SK-N-SH (cell line): Measurements from ENCODE around the gene WBP1. TPM values are rescaled to one million over a fixed set of nuclear protein-coding genes. Genes with fewer than 3 reads are reported as not detected.
"Not testable (repeated sequence)": the region's sequence is repeated elsewhere in the genome, so short reads cannot be mapped to it uniquely, and the experiment has no call there.

Experiments used
- CTCF ChIA-PET: fragments of 300-600, 350-600 bp; formaldehyde crosslinking; extraction: SDS; loops from one replicate; lab custom pipeline; 2021; lab: Yijun Ruan, JAX
- POLR2A ChIA-PET: fragments of 350-600 bp; sonication (Branson Sonifier 250); formaldehyde crosslinking; extraction: SDS; loops from one replicate; lab custom pipeline; 2020; ENCODE audit warnings: antibody characterized with exemption, inconsistent platforms; lab: Yijun Ruan, JAX
- DNase-seq: peaks from one replicate; pipeline ENCODE4 v3.0.0; 2012
- H2AFZ ChIP-seq: fragments of 200-600 bp; sonication (generic); 2 replicates; pipeline ENCODE4 v1.8.1; 2016; ENCODE audit warnings: antibody characterized with exemption, mild to moderate bottlenecking, low read depth
- H3F3A ChIP-seq: fragments of 200-600 bp; sonication (generic); replicated peaks from 2 replicates; pipeline ENCODE3; 2016; ENCODE audit warnings: antibody characterized with exemption, mild to moderate bottlenecking; ENCODE audit not compliant: insufficient read depth
- H3K27ac ChIP-seq, 2 experiments: fragments of 200-500 bp in 1 of 2; fragments of 200-600 bp in 1 of 2; sonication (Bioruptor generic) in 1 of 2; sonication (generic), shearing (Covaris generic) in 1 of 2; 2 replicates each; pipeline versions ENCODE4 v1.5.1 to v1.6.1; 2014 to 2016; ENCODE audit warnings: low read depth in 2 of 2, inconsistent platforms in 1 of 2, low read length in 1 of 2, mild to moderate bottlenecking in 1 of 2, mixed read lengths in 1 of 2
- H3K27me3 ChIP-seq: fragments of 200-600 bp; sonication (generic), shearing (Covaris generic); 2 replicates; pipeline ENCODE4 v1.6.1; 2016; ENCODE audit warnings: mixed run types; ENCODE audit not compliant: insufficient read depth
- H3K36me3 ChIP-seq, 2 experiments: fragments of 200-500 bp in 1 of 2; fragments of 200-600 bp in 1 of 2; sonication (Bioruptor generic) in 1 of 2; sonication (generic) in 1 of 2; replicated peaks in 1 of 2; 2 replicates each; pipeline versions ENCODE3 to v1.5.1; 2014 to 2016; ENCODE audit warnings: low read length in 1 of 2, mild to moderate bottlenecking in 1 of 2; ENCODE audit not compliant: insufficient read depth in 2 of 2, control insufficient read depth in 1 of 2
- H3K4me1 ChIP-seq, 2 experiments: fragments of 200-500 bp in 1 of 2; fragments of 200-600 bp in 1 of 2; sonication (Bioruptor generic) in 1 of 2; sonication (generic), shearing (Covaris generic) in 1 of 2; 2 replicates each; pipeline versions ENCODE4 v1.5.1 to v1.6.1; 2014 to 2016; ENCODE audit warnings: low read depth in 1 of 2, low read length in 1 of 2, mixed run types in 1 of 2; ENCODE audit not compliant: insufficient read depth in 2 of 2, control insufficient read depth in 1 of 2
- H3K4me2 ChIP-seq: fragments of 200-600 bp; sonication (generic), shearing (Covaris generic); 2 replicates; pipeline ENCODE4 v1.6.1; 2017; ENCODE audit warnings: mixed run types
- H3K4me3 ChIP-seq, 2 experiments: fragments of 200-500 bp in 1 of 2; fragments of 200-600 bp in 1 of 2; sonication (Bioruptor generic) in 1 of 2; sonication (generic), shearing (Covaris generic) in 1 of 2; 2 replicates each; pipeline versions ENCODE4 v1.5.1 to v1.8.1; 2014 to 2016; ENCODE audit warnings: low read depth in 2 of 2, inconsistent platforms in 1 of 2, low read length in 1 of 2, mild to moderate bottlenecking in 1 of 2, mixed read lengths in 1 of 2, moderate library complexity in 1 of 2
- H3K79me2 ChIP-seq: fragments of 200-600 bp; sonication (generic); 2 replicates; pipeline ENCODE4 v1.8.1; 2017; ENCODE audit warnings: mild to moderate bottlenecking; ENCODE audit not compliant: insufficient read depth
- H3K9ac ChIP-seq: fragments of 200-600 bp; sonication (generic); 2 replicates; pipeline ENCODE4 v1.6.1; 2017; ENCODE audit warnings: mixed run types
- H3K9me2 ChIP-seq: fragments of 200-600 bp; sonication (generic); 2 replicates; pipeline ENCODE4 v1.6.1; 2017; ENCODE audit warnings: mixed run types
- H3K9me3 ChIP-seq: fragments of 200-600 bp; sonication (generic); 2 replicates; pipeline ENCODE4 v1.6.1; 2017; ENCODE audit warnings: mixed run types, mild to moderate bottlenecking, moderate library complexity
- H4K20me1 ChIP-seq: fragments of 200-600 bp; sonication (generic); 2 replicates; pipeline ENCODE4 v1.6.1; 2017; ENCODE audit warnings: mild to moderate bottlenecking, mixed run types; ENCODE audit not compliant: insufficient read depth
- CHD2 ChIP-seq: fragments of 150-350 bp; IDR thresholded peaks from 2 replicates; pipeline ENCODE4 v1.6.1; 2018; ENCODE audit warnings: low read length; ENCODE audit not compliant: partially characterized antibody
- EP300 ChIP-seq, 2 experiments: IDR thresholded peaks; 2 replicates each; pipeline versions ENCODE4 v1.4.0 to v1.6.1; 2012; ENCODE audit warnings: borderline replicate concordance in 1 of 2, low read depth in 1 of 2, low read length in 1 of 2
- EZH2phosphoT487 ChIP-seq: fragments of 200-600 bp; sonication (generic); IDR thresholded peaks from 2 replicates; pipeline ENCODE4 v1.6.1; 2017; ENCODE audit warnings: low read depth, mixed run types, mild to moderate bottlenecking, antibody characterized with exemption, moderate library complexity, borderline replicate concordance
- FOSL2 ChIP-seq: IDR thresholded peaks from 2 replicates; pipeline ENCODE4 v1.4.0; 2012; ENCODE audit warnings: low read depth, mild to moderate bottlenecking, moderate library complexity, borderline replicate concordance
- MEF2A ChIP-seq: IDR thresholded peaks from 2 replicates; pipeline ENCODE4 v1.4.0; 2012; ENCODE audit warnings: low read depth, borderline replicate concordance
- MXI1 ChIP-seq: IDR thresholded peaks from 2 replicates; pipeline ENCODE4 v1.6.1; 2012; ENCODE audit warnings: mild to moderate bottlenecking, low read depth, low read length, improper control_type of control experiment
- NFIC ChIP-seq: IDR thresholded peaks from 2 replicates; pipeline ENCODE4 v1.4.0; 2012; ENCODE audit warnings: borderline replicate concordance
- POLR2AphosphoS5 ChIP-seq: IDR thresholded peaks from 2 replicates; pipeline ENCODE4 v1.6.1; 2012; ENCODE audit warnings: low read depth, low read length
- RCOR1 ChIP-seq: fragments of 150-350 bp; IDR thresholded peaks from 2 replicates; pipeline ENCODE4 v1.6.1; 2017; ENCODE audit warnings: antibody characterized with exemption, low read length
- REST ChIP-seq: IDR thresholded peaks from 2 replicates; pipeline ENCODE4 v1.6.1; 2012; ENCODE audit warnings: mild to moderate bottlenecking, low read depth, low read length, moderate library complexity
- RFX5 ChIP-seq: IDR thresholded peaks from 2 replicates; pipeline ENCODE4 v1.6.1; 2012; ENCODE audit warnings: mild to moderate bottlenecking, improper control_type of control experiment, low read length
- RXRA ChIP-seq: IDR thresholded peaks from 2 replicates; pipeline ENCODE4 v1.4.0; 2012; ENCODE audit warnings: low read depth, mild to moderate bottlenecking, borderline replicate concordance
- SMC3 ChIP-seq: IDR thresholded peaks from 2 replicates; pipeline ENCODE4 v1.6.1; 2012; ENCODE audit warnings: low read depth, low read length, improper control_type of control experiment
- TAF1 ChIP-seq: IDR thresholded peaks from 2 replicates; pipeline ENCODE4 v1.6.1; 2012; ENCODE audit warnings: low read depth, mild to moderate bottlenecking, low read length, moderate library complexity, borderline replicate concordance
- TCF12 ChIP-seq: IDR thresholded peaks from 2 replicates; pipeline ENCODE4 v1.4.0; 2012
- TEAD4 ChIP-seq: IDR thresholded peaks from 2 replicates; pipeline ENCODE4 v1.4.0; 2012; ENCODE audit warnings: mild to moderate bottlenecking, borderline replicate concordance; ENCODE audit not compliant: insufficient read depth
- USF1 ChIP-seq: IDR thresholded peaks from 2 replicates; pipeline ENCODE4 v1.4.0; 2012; ENCODE audit warnings: low read depth, borderline replicate concordance
- USF2 ChIP-seq: fragments of 150-350 bp; IDR thresholded peaks from 2 replicates; pipeline ENCODE4 v1.6.1; 2017; ENCODE audit warnings: antibody characterized with exemption, low read length, low read depth, borderline replicate concordance
- YY1 ChIP-seq: IDR thresholded peaks from 2 replicates; pipeline ENCODE4 v1.4.0; 2012; ENCODE audit warnings: low read depth, mild to moderate bottlenecking
- WGBS: methylation state at CpG from one replicate; pipeline ENCODE4 v1.1.6; 2017; ENCODE audit warnings: low lambda C conversion rate; 5-methylcytosine and 5-hydroxymethylcytosine counted together
- polyA plus RNA-seq, 3 experiments: library from polyadenylated mRNA; depleted of rRNA; stranded (reverse); fragments of >200 nt; gene quantifications; 2 replicates each; pipeline ENCODE4 v1.2.3, GENCODE V29; 2012

The WBP1 gene
- polyA plus RNA-seq, 1 of the 3 experiments (the other 2 are of a cell fraction) = 184 TPM

- no peak overlapping the region; the same call in 1 of the 2 replicates for H2AFZ ChIP-seq
- peaks cover 4% of the 10 kb centered on the region for H3F3A ChIP-seq
- H3K9me2 ChIP-seq = no peaks in the 10 kb centered on the region
- no peak for TF ChIP-seq EP300 (IDR thresholded peaks at IDR 0.05; ENCODE audit: borderline replicate concordance in 1 of 2, low read depth in 1 of 2, low read length in 1 of 2)
- TF ChIP-seq TAF1 = no peak
- TF ChIP-seq MEF2A = no peak
- TF ChIP-seq REST = no peak
- TF ChIP-seq USF2 = no peak
- no peak for TF ChIP-seq EZH2phosphoT487
- no peak for TF ChIP-seq RXRA
- TF ChIP-seq USF1 = no peak
- TF ChIP-seq RFX5 = no peak
- TF ChIP-seq FOSL2 = no peak
- no peak for TF ChIP-seq POLR2AphosphoS5
- no peak for TF ChIP-seq YY1
- no peak for TF ChIP-seq TCF12
- TF ChIP-seq TEAD4 = no peak
- no peak for TF ChIP-seq NFIC
- TF ChIP-seq RCOR1 = no peak
- no peak for TF ChIP-seq CHD2
- TF ChIP-seq MXI1 = no peak
- TF ChIP-seq SMC3 = no peak
- WGBS = 98% methylated on average over 2 of the region's 2 CpGs
- H3K4me3 ChIP-seq = no peak overlapping the region
- peaks cover 0 to 16% of the 10 kb centered on the region in 2 experiments; a peak in 1 of 4 replicates for H3K4me1 ChIP-seq
- no peak overlapping the region for H3K27ac ChIP-seq
- CTCF ChIA-PET = interaction anchor here (1.0 to 3.8 kb wide), 2 partner anchors 28 to 170 kb away, joined by 3 to 22 read pairs; no protein-coding TSS in a partner anchor
- no peaks in the 10 kb centered on the region for H3K27me3 ChIP-seq
- H3K4me2 ChIP-seq = no peak overlapping the region
- peaks cover 0 to 6% of the 10 kb centered on the region in 2 experiments for H3K36me3 ChIP-seq
- H3K9ac ChIP-seq = no peak overlapping the region
- POLR2A ChIA-PET = interaction anchor here (1.2 kb wide), 1 partner anchor 31 kb away, joined by 6 read pairs; no protein-coding TSS in a partner anchor
- H3K9me3 ChIP-seq = no peaks in the 10 kb centered on the region
- H4K20me1 ChIP-seq = no peaks in the 10 kb centered on the region
- no peaks in the 10 kb centered on the region for H3K79me2 ChIP-seq
- DNase-seq = no peak
Observed at GRCh38 chr2:74420006-74420405, 38.2 kb upstream of the WBP1 start.

- peak overlapping the region; percentile 87 for H3K4me3 ChIP-seq
- not testable (repeated sequence) for H3K79me2 ChIP-seq, H3K27me3 ChIP-seq, H3K36me3 ChIP-seq, DNase-seq, H3K9me2 ChIP-seq, H3K9me3 ChIP-seq, H4K20me1 ChIP-seq, H3F3A ChIP-seq
- 52% methylated on average over 19 of the region's 19 CpGs for WGBS
- peak overlapping the region; percentile 81 for H3K9ac ChIP-seq
- H3K27ac ChIP-seq = peak overlapping the region; percentile 82 to 94
- CTCF ChIA-PET = interaction anchor here (0.7 to 3.8 kb wide), 7 partner anchors 8 to 171 kb away, joined by 3 to 22 read pairs (median 4); no protein-coding TSS in a partner anchor
- peak overlapping the region; percentile 75 for H3K4me2 ChIP-seq
- POLR2A ChIA-PET = interaction anchor here (0.7 to 3.1 kb wide), 13 partner anchors 8 to 242 kb away, joined by 3 to 28 read pairs (median 4); partner anchors contain the start of genes CCDC142, DCTN1, INO80B and MOB1A
- H3K4me1 ChIP-seq = peaks cover 0 to 16% of the 10 kb centered on the region in 2 experiments; a peak in 1 of 4 replicates
- H2AFZ ChIP-seq = peak overlapping the region; percentile 81; the same call in 1 of the 2 replicates
Observed at GRCh38 chr2:74420443-74421103, 37.7 kb upstream of the WBP1 start.
